T-helper 22 cell (primary cell): ENCODE measurements around the gene STX8.
"Not testable (repeated sequence)": the region's sequence is repeated elsewhere in the genome, so short reads cannot be mapped to it uniquely, and the experiment has no call there.

Experiments
- DNase-seq: peaks from one replicate; pipeline ENCODE4 v3.0.0-alpha.2; 2020; ENCODE audit warnings: low read depth

The STX8 gene

GRCh38 chr17:9498490-9498889 is 77.1 kb downstream of the STX8 start:
- DNase-seq = no peak

GRCh38 chr17:9488556-9488955 is 87.1 kb downstream of the STX8 start:
- no peak for DNase-seq

- no peak for DNase-seq
These were observed 88.2 kb downstream of the STX8 start for GRCh38 chr17:9487406-9487805.

GRCh38 chr17:9484789-9485188 is 90.8 kb downstream of the STX8 start:
- DNase-seq = no peak

- DNase-seq = no peak
These were observed 95.7 kb downstream of the STX8 start for GRCh38 chr17:9479964-9480363.

GRCh38 chr17:9478889-9479288 is 96.7 kb downstream of the STX8 start:
- no peak for DNase-seq

- no peak for DNase-seq
These were observed 100.4 kb downstream of the STX8 start for GRCh38 chr17:9475101-9475658.

GRCh38 chr17:9473711-9474110 is 101.9 kb downstream of the STX8 start:
- no peak for DNase-seq

- DNase-seq = no peak
These were observed 103.1 kb downstream of the STX8 start for GRCh38 chr17:9472541-9472940.

GRCh38 chr17:9472094-9472493 is 103.5 kb downstream of the STX8 start:
- no peak for DNase-seq

GRCh38 chr17:9470171-9470570 is 105.4 kb downstream of the STX8 start:
- no peak for DNase-seq

GRCh38 chr17:9468937-9469336 is 106.7 kb downstream of the STX8 start:
- DNase-seq = no peak

GRCh38 chr17:9468532-9468931 is 107.1 kb downstream of the STX8 start:
- no peak for DNase-seq

- DNase-seq = no peak
These were observed 108.1 kb downstream of the STX8 start for GRCh38 chr17:9467518-9467917.

- no peak for DNase-seq
These were observed 110.3 kb downstream of the STX8 start for GRCh38 chr17:9465210-9465921.

GRCh38 chr17:9457005-9457404 is 118.6 kb downstream of the STX8 start:
- no peak for DNase-seq

- no peak for DNase-seq
These were observed 119.3 kb downstream of the STX8 start for GRCh38 chr17:9456330-9456729.

- DNase-seq = no peak
These were observed 123.7 kb downstream of the STX8 start for GRCh38 chr17:9451934-9452333.

- DNase-seq = not testable (repeated sequence)
These were observed 128.3 kb downstream of the STX8 start for GRCh38 chr17:9447298-9447697.

GRCh38 chr17:9446528-9446927 is 129.1 kb downstream of the STX8 start:
- no peak for DNase-seq

GRCh38 chr17:9445424-9445823 is 130.2 kb downstream of the STX8 start:
- no peak for DNase-seq

GRCh38 chr17:9444687-9445086 is 130.9 kb downstream of the STX8 start:
- no peak for DNase-seq

- no peak for DNase-seq
These were observed 131.8 kb downstream of the STX8 start for GRCh38 chr17:9443811-9444210.

GRCh38 chr17:9439851-9440250 is 135.8 kb downstream of the STX8 start:
- no peak for DNase-seq
